Mesothelial cell of epicardium (in vitro differentiated cells): ENCODE data around the gene SUMO1. TPM values are rescaled to one million over a fixed set of nuclear protein-coding genes. Genes with fewer than 3 reads are reported as not detected.
"Not testable (repeated sequence)": the region's sequence is repeated elsewhere in the genome, so short reads cannot be mapped to it uniquely, and the experiment has no call there.

ENCODE experiments used
- DNase-seq, 2 experiments: peaks; one replicate each; pipeline ENCODE4 v3.0.0; 2021; ENCODE audit warnings: low spot score in 2 of 2; ENCODE audit not compliant: unreplicated experiment in 2 of 2
- H3K27ac Mint-ChIP-seq: 2 replicates; pipeline ENCODE4 v1.8.0; 2021; ENCODE audit warnings: mixed read lengths
- H3K27me3 Mint-ChIP-seq: 2 replicates; pipeline ENCODE4 v1.8.0; 2021; ENCODE audit warnings: low read depth, mixed read lengths
- H3K36me3 Mint-ChIP-seq: 2 replicates; pipeline ENCODE4 v1.8.0; 2021; ENCODE audit warnings: mixed read lengths
- H3K4me1 Mint-ChIP-seq: 2 replicates; pipeline ENCODE4 v1.8.0; 2021; ENCODE audit warnings: mixed read lengths
- H3K4me3 Mint-ChIP-seq: 2 replicates; pipeline ENCODE4 v1.8.0; 2021; ENCODE audit warnings: mild to moderate bottlenecking, moderate library complexity, mixed read lengths
- H3K9me3 Mint-ChIP-seq: 2 replicates; pipeline ENCODE4 v1.8.0; 2021; ENCODE audit warnings: mixed read lengths
- total RNA-seq: library from RNA; stranded (reverse); gene quantifications from 3 replicates; pipeline ENCODE4 v1.2.1, GENCODE V29; 2021
- TF ChIP-seq, protein P1 (sequence below): fragments of 200-600 bp; sonication (generic); IDR thresholded peaks from one replicate; pipeline ENCODE4 v1.5.0; 2021; ENCODE audit warnings: antibody characterized with exemption; ENCODE audit not compliant: unreplicated experiment

The SUMO1 gene
- total RNA-seq, 1 donor from 2014 or later = 106 TPM

DNA sequence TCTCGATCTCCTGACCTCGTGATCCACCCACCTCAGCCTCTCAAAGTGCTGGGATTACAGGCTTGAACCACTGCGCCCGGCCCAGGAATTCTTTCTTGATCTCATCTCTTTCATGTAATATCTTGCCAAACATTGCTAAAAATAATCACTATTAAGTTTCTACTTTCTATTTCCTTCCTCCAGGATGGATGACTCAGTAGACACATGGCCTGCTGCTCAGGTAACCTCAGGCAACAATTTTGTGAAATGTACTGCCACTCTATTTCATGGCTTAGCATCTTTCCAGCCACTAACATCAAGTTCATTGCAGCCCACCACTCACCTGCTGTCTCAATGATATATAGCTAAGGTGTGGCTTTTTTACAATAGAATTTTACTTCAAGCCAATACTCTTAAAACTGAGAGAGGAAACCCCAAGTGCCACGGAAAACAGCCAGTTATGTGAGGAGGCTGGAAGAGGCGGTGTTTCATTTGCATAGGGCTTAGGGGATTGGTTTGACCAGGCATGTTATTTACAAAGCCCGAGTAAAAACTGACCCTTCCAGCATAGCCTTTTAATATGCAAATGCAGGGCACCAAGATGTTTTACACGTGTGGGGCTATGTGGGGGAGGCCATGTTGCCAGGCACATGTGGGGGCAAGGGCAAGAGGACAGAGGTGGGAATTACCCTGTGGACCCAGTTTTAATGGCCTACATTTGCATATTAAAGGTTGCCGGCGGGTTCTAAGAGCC is 11.3 kb upstream of the SUMO1 start:
- H3K27me3 Mint-ChIP-seq = peaks cover 2% of the 10 kb centered on the region
- peaks cover 3% of the 10 kb centered on the region for H3K9me3 Mint-ChIP-seq
- H3K4me3 Mint-ChIP-seq = peak overlapping the region; percentile 53
- TF ChIP-seq, protein P1, sequence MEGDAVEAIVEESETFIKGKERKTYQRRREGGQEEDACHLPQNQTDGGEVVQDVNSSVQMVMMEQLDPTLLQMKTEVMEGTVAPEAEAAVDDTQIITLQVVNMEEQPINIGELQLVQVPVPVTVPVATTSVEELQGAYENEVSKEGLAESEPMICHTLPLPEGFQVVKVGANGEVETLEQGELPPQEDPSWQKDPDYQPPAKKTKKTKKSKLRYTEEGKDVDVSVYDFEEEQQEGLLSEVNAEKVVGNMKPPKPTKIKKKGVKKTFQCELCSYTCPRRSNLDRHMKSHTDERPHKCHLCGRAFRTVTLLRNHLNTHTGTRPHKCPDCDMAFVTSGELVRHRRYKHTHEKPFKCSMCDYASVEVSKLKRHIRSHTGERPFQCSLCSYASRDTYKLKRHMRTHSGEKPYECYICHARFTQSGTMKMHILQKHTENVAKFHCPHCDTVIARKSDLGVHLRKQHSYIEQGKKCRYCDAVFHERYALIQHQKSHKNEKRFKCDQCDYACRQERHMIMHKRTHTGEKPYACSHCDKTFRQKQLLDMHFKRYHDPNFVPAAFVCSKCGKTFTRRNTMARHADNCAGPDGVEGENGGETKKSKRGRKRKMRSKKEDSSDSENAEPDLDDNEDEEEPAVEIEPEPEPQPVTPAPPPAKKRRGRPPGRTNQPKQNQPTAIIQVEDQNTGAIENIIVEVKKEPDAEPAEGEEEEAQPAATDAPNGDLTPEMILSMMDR = no peak
- peak overlapping the region; percentile 66 for H3K27ac Mint-ChIP-seq
- no peaks in the 10 kb centered on the region for H3K36me3 Mint-ChIP-seq
- H3K4me1 Mint-ChIP-seq = peaks cover 6% of the 10 kb centered on the region
- no peak for DNase-seq

DNA sequence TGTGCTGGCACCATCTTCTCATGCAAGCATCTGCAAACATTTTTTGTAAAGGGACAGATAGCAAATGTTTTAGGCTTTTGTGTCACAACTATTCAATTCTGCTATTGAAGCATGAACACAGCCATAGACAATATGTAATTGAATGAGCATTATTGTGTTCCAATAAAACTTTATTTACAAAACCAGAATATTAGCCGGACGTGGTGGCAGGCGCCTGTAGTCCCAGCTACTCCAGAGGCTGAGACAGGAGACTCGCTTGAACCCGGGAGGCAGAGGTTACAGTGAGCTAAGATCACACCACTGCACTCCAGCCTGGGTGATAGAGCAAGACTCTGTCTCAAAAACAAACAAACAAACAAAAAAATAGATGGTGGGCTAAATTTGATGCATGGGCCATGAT is 9.3 kb upstream of the SUMO1 start:
- not testable (repeated sequence) for DNase-seq, H3K27ac Mint-ChIP-seq, H3K4me3 Mint-ChIP-seq, H3K27me3 Mint-ChIP-seq, H3K36me3 Mint-ChIP-seq, H3K4me1 Mint-ChIP-seq, H3K9me3 Mint-ChIP-seq

DNA sequence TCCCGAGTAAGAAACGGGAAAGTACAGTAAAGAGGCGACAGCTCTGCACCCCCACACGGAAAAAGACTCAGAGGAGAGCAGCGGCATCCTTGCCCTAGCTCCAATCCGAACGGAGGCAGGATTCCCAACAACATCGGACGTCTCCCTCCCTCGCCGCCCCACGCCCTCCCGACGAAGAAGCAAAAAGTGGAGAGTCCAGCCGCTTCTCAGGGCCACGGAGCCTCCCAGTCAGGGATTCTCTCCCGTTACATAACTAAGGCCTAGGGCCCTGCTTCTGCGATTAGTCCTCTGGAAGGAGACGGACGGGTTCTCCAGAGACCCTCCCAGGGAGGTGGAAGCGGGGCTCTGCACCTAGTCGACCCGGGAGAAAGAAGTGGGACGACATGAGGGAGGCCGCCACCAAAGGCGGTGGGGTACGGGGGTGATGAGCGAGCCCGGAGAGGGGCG is 587 bp downstream of the SUMO1 start:
- Mint-ChIP-seq H3K9me3 (no peaks in the 10 kb centered on the region), H3K4me3 (peak overlapping the region; percentile 99)

DNA sequence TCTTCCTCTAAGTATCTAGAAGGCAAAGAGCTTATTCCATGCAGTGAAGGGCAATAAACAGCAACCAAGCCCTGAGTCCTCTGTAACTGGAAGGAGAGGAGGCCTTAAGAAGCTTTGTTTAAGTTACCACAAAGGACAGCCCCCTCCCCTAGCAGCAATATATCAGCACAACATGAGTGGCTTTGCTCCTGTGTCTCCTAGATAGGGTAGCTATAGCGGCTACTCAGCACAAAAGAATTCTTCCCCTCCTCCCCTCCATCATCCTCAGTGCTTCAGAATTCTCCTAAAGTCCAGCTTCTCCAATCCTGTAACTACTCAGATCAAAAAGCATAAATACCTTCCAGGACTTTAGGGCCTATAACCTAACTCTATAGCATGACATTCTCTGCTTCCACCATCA is 16.5 kb downstream of the SUMO1 start:
- TF ChIP-seq, protein P1 = no peak
- H3K9me3 Mint-ChIP-seq = no peaks in the 10 kb centered on the region
- H3K36me3 Mint-ChIP-seq = peaks cover 34% of the 10 kb centered on the region
- H3K4me1 Mint-ChIP-seq = peaks cover 10% of the 10 kb centered on the region
- no peaks in the 10 kb centered on the region for H3K27me3 Mint-ChIP-seq
- DNase-seq = no peak
- peak overlapping the region; percentile 19 for H3K27ac Mint-ChIP-seq
- H3K4me3 Mint-ChIP-seq = no peak overlapping the region

More for the DNA sequence above, 587 bp downstream of the SUMO1 start:
- TF ChIP-seq, protein P1 = no peak
- no peaks in the 10 kb centered on the region for H3K27me3 Mint-ChIP-seq
- H3K27ac Mint-ChIP-seq = peak overlapping the region; percentile 94
- H3K4me1 Mint-ChIP-seq = peaks cover 17% of the 10 kb centered on the region
- DNase-seq = peak in 1 of 2 experiments; percentile 64
- no peaks in the 10 kb centered on the region for H3K36me3 Mint-ChIP-seq

DNA sequence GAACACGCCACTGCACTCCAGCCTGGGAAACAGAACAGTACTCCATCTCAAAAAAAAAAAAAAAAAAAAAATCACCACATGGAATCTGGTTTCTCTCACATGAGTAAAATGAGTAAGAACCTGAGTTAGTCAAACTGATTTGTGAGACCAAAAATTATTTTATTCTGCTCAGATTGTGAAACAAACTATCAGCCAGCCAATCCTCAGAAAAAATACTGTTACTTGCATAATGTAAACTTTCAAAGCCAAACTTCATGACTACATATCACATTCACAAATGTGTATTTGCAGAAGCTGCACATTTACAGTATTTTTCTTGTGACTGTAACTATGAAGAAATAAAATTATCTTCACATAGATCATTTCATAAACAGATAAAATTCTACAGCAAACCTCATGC is 23.2 kb downstream of the SUMO1 start:
- H3K27ac Mint-ChIP-seq = no peak overlapping the region
- peaks cover 28% of the 10 kb centered on the region for H3K36me3 Mint-ChIP-seq
- H3K27me3 Mint-ChIP-seq = no peaks in the 10 kb centered on the region
- H3K4me3 Mint-ChIP-seq = no peak overlapping the region
- TF ChIP-seq, protein P1 = no peak
- H3K4me1 Mint-ChIP-seq = no peaks in the 10 kb centered on the region
- H3K9me3 Mint-ChIP-seq = no peaks in the 10 kb centered on the region
- DNase-seq = no peak

DNA sequence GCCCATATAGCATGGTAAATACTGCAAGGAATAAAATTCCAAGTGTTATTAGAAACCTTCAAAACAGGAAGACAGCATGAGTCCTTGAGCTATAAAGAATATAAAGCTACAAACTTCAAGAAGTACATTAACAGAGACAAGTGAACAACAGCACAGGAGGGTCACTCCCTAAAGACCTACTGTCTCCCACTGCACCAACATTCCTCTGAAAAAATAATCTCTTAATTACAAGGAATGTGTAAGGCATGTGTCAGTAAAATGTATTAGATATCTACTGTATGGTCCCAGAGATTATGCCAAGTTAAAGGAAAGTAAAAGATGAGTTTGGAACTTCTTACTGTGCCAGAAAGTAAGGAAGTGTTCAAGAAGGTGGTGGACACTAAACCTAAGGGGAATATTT is 29.9 kb downstream of the SUMO1 start:
- Mint-ChIP-seq H3K4me1 (peaks cover 2% of the 10 kb centered on the region), H3K36me3 (peaks cover 14% of the 10 kb centered on the region), H3K4me3 (no peak overlapping the region), H3K27me3 (no peaks in the 10 kb centered on the region), H3K27ac (peak overlapping the region; percentile 73), H3K9me3 (no peaks in the 10 kb centered on the region)
- TF ChIP-seq, protein P1 = no peak
- no peak for DNase-seq
